Measurements from ENCODE around the gene SMYD3.

DNA sequence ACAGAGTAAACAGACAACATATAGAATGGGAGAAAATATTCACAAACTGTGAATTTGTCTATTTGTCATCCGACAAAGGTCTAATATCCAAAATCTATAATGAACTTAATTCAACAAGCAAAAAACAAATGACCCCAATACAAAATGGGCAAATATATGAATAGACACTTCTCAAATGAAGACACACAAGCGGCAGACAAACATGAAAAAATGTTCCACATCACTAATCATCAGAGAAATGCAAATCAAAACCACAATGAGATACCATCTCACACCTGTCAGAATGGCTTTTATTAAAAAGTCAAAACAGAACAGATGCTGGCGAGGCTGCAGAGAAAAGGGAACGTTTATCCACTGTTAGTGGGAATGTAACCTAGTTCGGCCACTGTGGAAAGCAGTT, 72.7 kb downstream of the SMYD3 start:
- no peak for TF ChIP-seq EZH2 (optimal IDR thresholded peaks at IDR 0.05; ENCODE audit: low read depth, low read length)
- TF ChIP-seq, protein P1, sequence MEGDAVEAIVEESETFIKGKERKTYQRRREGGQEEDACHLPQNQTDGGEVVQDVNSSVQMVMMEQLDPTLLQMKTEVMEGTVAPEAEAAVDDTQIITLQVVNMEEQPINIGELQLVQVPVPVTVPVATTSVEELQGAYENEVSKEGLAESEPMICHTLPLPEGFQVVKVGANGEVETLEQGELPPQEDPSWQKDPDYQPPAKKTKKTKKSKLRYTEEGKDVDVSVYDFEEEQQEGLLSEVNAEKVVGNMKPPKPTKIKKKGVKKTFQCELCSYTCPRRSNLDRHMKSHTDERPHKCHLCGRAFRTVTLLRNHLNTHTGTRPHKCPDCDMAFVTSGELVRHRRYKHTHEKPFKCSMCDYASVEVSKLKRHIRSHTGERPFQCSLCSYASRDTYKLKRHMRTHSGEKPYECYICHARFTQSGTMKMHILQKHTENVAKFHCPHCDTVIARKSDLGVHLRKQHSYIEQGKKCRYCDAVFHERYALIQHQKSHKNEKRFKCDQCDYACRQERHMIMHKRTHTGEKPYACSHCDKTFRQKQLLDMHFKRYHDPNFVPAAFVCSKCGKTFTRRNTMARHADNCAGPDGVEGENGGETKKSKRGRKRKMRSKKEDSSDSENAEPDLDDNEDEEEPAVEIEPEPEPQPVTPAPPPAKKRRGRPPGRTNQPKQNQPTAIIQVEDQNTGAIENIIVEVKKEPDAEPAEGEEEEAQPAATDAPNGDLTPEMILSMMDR (IDR thresholded peaks at IDR 0.05; ENCODE audit: low read length): no peak
